HG03378 (cell line): Measurements from ENCODE around the gene OR2AK2.

Experiments
- ATAC-seq: cut with Tn5 transposase; IDR thresholded peaks from one replicate; pipeline ENCODE4 v1.9.1; 2021; ENCODE audit warnings: mild to moderate bottlenecking, moderate library complexity; ENCODE audit not compliant: unreplicated experiment

OR2AK2 gene

GRCh38 chr1:248015803-248016202 lies 50.8 kb downstream of the OR2AK2 start:
- ATAC-seq, result no peak
